ENCODE data around the gene VCL.
A peak's percentile ranks its signal among the peaks of the same experiment; 100 is the strongest.

Gene VCL

DNA sequence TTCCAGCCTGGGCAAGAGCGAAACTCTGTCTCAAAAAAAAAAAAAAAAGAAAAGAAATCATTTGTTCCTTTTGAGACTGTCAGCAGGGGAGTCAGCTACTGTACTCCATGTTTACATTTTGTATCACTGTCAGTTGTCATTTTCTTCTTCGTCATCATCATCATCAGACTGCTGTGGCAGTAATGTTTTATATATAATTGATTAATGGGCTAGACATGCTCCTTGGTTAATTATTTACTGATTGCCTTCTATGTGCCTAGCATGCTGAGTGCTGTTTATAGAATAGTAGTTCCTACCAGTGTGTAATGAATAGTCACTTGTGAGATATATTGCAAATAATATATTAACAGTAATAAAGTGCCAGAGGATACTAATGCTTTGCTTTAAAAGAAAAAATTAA, 50.5 kb downstream of the VCL start:
- Histone ChIP-seq H3K18ac (ENCODE audit: low read length) (no peak overlapping the region), H3K27me3 (ENCODE audit: insufficient read depth, low read length, poor library complexity) (no peaks in the 10 kb centered on the region), H2AK5ac (ENCODE audit: low read length) (no peak overlapping the region), H3K23ac (ENCODE audit: low read length) (no peak overlapping the region), H4K8ac (ENCODE audit: low read depth, low read length) (no peak overlapping the region), H3K4me1 (ENCODE audit: control insufficient read depth, low read depth, low read length) (no peaks in the 10 kb centered on the region), H2BK5ac (ENCODE audit: low read length) (no peak overlapping the region), H4K5ac (ENCODE audit: low read length) (no peak overlapping the region), H3K4me2 (ENCODE audit: low read length) (no peak overlapping the region), H3K4ac (ENCODE audit: low read depth, low read length) (no peak overlapping the region), H3K79me2 (ENCODE audit: control insufficient read depth, insufficient read depth, low read length) (peaks cover 36% of the 10 kb centered on the region), H3K9ac (ENCODE audit: low read length) (no peak overlapping the region), H2BK120ac (ENCODE audit: low read depth, low read length) (no peak overlapping the region), H3K36me3 (ENCODE audit: control insufficient read depth, insufficient read depth, low read length) (no peaks in the 10 kb centered on the region), H3K56ac (ENCODE audit: low read length) (no peak overlapping the region), H3K79me1 (ENCODE audit: low read length) (peaks cover 4% of the 10 kb centered on the region), H3K27ac (ENCODE audit: low read depth, low read length) (no peak overlapping the region), H2BK15ac (replicated peaks; ENCODE audit: low read depth) (no peak overlapping the region), H3K4me3 (ENCODE audit: low read length) (no peak overlapping the region)
- no peak for DNase-seq
- no CpG with 5 or more reads among the region's 2 CpGs for WGBS (ENCODE audit: extremely low coverage, insufficient coverage, low lambda C conversion rate)

- no peaks in the 10 kb centered on the region for H3K4me1 ChIP-seq (ENCODE audit: control insufficient read depth, low read depth, low read length)
- no peaks in the 10 kb centered on the region for H3K27me3 ChIP-seq (ENCODE audit: insufficient read depth, low read length, poor library complexity)
- no CpG with 5 or more reads among the region's 1 CpG for WGBS (ENCODE audit: extremely low coverage, insufficient coverage, low lambda C conversion rate)
- no peak overlapping the region for H3K4me2 ChIP-seq (ENCODE audit: low read length)
- H3K23ac ChIP-seq (ENCODE audit: low read length) = no peak overlapping the region
- H3K9ac ChIP-seq (ENCODE audit: low read length) = no peak overlapping the region
- H2BK120ac ChIP-seq (ENCODE audit: low read depth, low read length) = no peak overlapping the region
- no peak overlapping the region for H3K4ac ChIP-seq (ENCODE audit: low read depth, low read length)
- no peak overlapping the region for H4K5ac ChIP-seq (ENCODE audit: low read length)
- H3K27ac ChIP-seq (ENCODE audit: low read depth, low read length) = no peak overlapping the region
- H2AK5ac ChIP-seq (ENCODE audit: low read length) = no peak overlapping the region
- H4K8ac ChIP-seq (ENCODE audit: low read depth, low read length) = no peak overlapping the region
- no peak overlapping the region for H2BK15ac ChIP-seq (replicated peaks; ENCODE audit: low read depth)
- no peak overlapping the region for H2BK5ac ChIP-seq (ENCODE audit: low read length)
- H3K79me2 ChIP-seq (ENCODE audit: control insufficient read depth, insufficient read depth, low read length) = peaks cover 44% of the 10 kb centered on the region
- H3K18ac ChIP-seq (ENCODE audit: low read length) = no peak overlapping the region
- no peak overlapping the region for H3K4me3 ChIP-seq (ENCODE audit: low read length)
- no peak overlapping the region for H3K56ac ChIP-seq (ENCODE audit: low read length)
- H3K79me1 ChIP-seq (ENCODE audit: low read length) = peaks cover 4% of the 10 kb centered on the region
- no peaks in the 10 kb centered on the region for H3K36me3 ChIP-seq (ENCODE audit: control insufficient read depth, insufficient read depth, low read length)
- no peak for DNase-seq
These were observed 52.0 kb downstream of the VCL start for GRCh38 chr10:74049955-74050354.

DNA sequence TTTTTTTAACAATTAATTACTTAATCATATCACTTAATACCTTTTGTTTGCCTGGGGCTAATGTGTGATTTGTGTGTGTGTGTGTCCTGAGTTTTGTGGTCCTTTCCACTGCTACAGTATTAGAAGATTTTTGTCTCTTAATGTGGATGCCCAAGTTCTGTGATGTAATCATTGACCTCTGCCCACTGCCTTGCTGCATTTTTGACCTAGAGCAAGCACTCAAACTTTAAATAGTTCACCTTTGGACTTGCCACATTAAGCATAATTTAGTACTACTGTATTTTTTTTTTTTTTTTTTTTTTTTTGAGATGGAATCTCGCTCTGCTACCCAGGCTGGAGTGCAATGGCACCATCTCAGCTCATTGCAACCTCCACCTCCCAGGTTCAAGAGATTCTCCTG, 52.7 kb downstream of the VCL start:
- Histone ChIP-seq H3K56ac (ENCODE audit: low read length) (no peak overlapping the region), H3K36me3 (ENCODE audit: control insufficient read depth, insufficient read depth, low read length) (no peaks in the 10 kb centered on the region), H2AK5ac (ENCODE audit: low read length) (no peak overlapping the region), H3K18ac (ENCODE audit: low read length) (no peak overlapping the region), H3K79me2 (ENCODE audit: control insufficient read depth, insufficient read depth, low read length) (peaks cover 47% of the 10 kb centered on the region), H2BK15ac (replicated peaks; ENCODE audit: low read depth) (no peak overlapping the region), H3K79me1 (ENCODE audit: low read length) (peaks cover 4% of the 10 kb centered on the region), H2BK120ac (ENCODE audit: low read depth, low read length) (no peak overlapping the region), H4K5ac (ENCODE audit: low read length) (no peak overlapping the region), H3K4me3 (ENCODE audit: low read length) (no peak overlapping the region), H3K4me1 (ENCODE audit: control insufficient read depth, low read depth, low read length) (peaks cover under 1% of the 10 kb centered on the region), H3K27ac (ENCODE audit: low read depth, low read length) (no peak overlapping the region), H2BK5ac (ENCODE audit: low read length) (no peak overlapping the region), H3K4ac (ENCODE audit: low read depth, low read length) (no peak overlapping the region), H3K27me3 (ENCODE audit: insufficient read depth, low read length, poor library complexity) (no peaks in the 10 kb centered on the region), H3K9ac (ENCODE audit: low read length) (no peak overlapping the region), H3K4me2 (ENCODE audit: low read length) (no peak overlapping the region), H4K8ac (ENCODE audit: low read depth, low read length) (no peak overlapping the region), H3K23ac (ENCODE audit: low read length) (no peak overlapping the region)
- no peak for DNase-seq
- WGBS (ENCODE audit: extremely low coverage, insufficient coverage, low lambda C conversion rate) = no CpG with 5 or more reads among the region's 1 CpG

DNA sequence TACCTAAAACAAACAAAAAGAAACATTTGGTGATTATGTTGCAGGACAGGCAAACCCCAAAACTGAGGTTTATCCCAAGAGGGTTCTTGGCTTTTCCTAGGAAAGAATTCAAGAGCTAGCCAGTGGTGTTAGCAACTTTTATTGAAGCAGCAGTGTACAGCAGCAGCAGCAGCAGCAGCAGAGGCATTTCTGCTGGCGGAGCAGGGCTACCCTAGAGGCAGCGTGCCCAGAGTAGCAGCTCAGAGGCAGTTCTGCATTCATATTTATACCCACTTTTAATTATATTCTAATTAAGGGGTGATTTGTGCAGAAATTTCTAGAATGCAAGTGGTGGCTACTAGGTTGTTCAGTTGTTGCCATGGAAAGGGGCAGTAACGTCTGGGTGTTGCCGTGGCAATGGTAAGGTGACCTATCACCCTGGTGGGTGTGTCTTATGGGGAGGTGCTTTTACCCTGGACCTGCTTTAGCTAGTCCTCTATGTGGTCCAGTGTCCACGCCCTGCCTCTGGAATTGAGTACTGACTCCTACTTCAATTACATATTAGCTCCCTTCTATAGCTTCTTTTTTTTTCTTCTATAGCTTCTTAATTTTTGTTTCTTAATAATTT, 53.9 kb downstream of the VCL start:
- no CpG with 5 or more reads among the region's 5 CpGs for WGBS (ENCODE audit: extremely low coverage, insufficient coverage, low lambda C conversion rate)
- Histone ChIP-seq H3K27me3 (ENCODE audit: insufficient read depth, low read length, poor library complexity) (no peaks in the 10 kb centered on the region), H2BK5ac (ENCODE audit: low read length) (no peak overlapping the region), H2AK5ac (ENCODE audit: low read length) (no peak overlapping the region), H3K36me3 (ENCODE audit: control insufficient read depth, insufficient read depth, low read length) (no peaks in the 10 kb centered on the region), H3K79me2 (ENCODE audit: control insufficient read depth, insufficient read depth, low read length) (peaks cover 52% of the 10 kb centered on the region), H3K4me2 (ENCODE audit: low read length) (no peak overlapping the region), H2BK120ac (ENCODE audit: low read depth, low read length) (no peak overlapping the region), H3K4me3 (ENCODE audit: low read length) (no peak overlapping the region), H3K79me1 (ENCODE audit: low read length) (peaks cover 8% of the 10 kb centered on the region), H3K4ac (ENCODE audit: low read depth, low read length) (no peak overlapping the region), H4K5ac (ENCODE audit: low read length) (no peak overlapping the region), H3K4me1 (ENCODE audit: control insufficient read depth, low read depth, low read length) (peaks cover 2% of the 10 kb centered on the region), H3K27ac (ENCODE audit: low read depth, low read length) (no peak overlapping the region), H3K56ac (ENCODE audit: low read length) (no peak overlapping the region), H3K18ac (ENCODE audit: low read length) (no peak overlapping the region), H3K9ac (ENCODE audit: low read length) (no peak overlapping the region), H3K23ac (ENCODE audit: low read length) (no peak overlapping the region), H4K8ac (ENCODE audit: low read depth, low read length) (no peak overlapping the region), H2BK15ac (replicated peaks; ENCODE audit: low read depth) (no peak overlapping the region)
- peak; percentile 81 for DNase-seq

GRCh38 chr10:74052994-74053393, 55.1 kb downstream of the VCL start:
- H2BK120ac ChIP-seq (ENCODE audit: low read depth, low read length) = no peak overlapping the region
- H2AK5ac ChIP-seq (ENCODE audit: low read length) = no peak overlapping the region
- H3K4me1 ChIP-seq (ENCODE audit: control insufficient read depth, low read depth, low read length) = peaks cover 2% of the 10 kb centered on the region
- no peak overlapping the region for H4K8ac ChIP-seq (ENCODE audit: low read depth, low read length)
- DNase-seq = no peak
- no peak overlapping the region for H3K23ac ChIP-seq (ENCODE audit: low read length)
- no peak overlapping the region for H2BK5ac ChIP-seq (ENCODE audit: low read length)
- H4K5ac ChIP-seq (ENCODE audit: low read length) = no peak overlapping the region
- H3K27me3 ChIP-seq (ENCODE audit: insufficient read depth, low read length, poor library complexity) = no peaks in the 10 kb centered on the region
- peaks cover 52% of the 10 kb centered on the region for H3K79me2 ChIP-seq (ENCODE audit: control insufficient read depth, insufficient read depth, low read length)
- H3K9ac ChIP-seq (ENCODE audit: low read length) = no peak overlapping the region
- H3K36me3 ChIP-seq (ENCODE audit: control insufficient read depth, insufficient read depth, low read length) = no peaks in the 10 kb centered on the region
- no peak overlapping the region for H3K18ac ChIP-seq (ENCODE audit: low read length)
- H3K4ac ChIP-seq (ENCODE audit: low read depth, low read length) = no peak overlapping the region
- no peak overlapping the region for H3K4me3 ChIP-seq (ENCODE audit: low read length)
- H3K56ac ChIP-seq (ENCODE audit: low read length) = no peak overlapping the region
- WGBS (ENCODE audit: extremely low coverage, insufficient coverage, low lambda C conversion rate) = no CpG with 5 or more reads among the region's 1 CpG
- H3K4me2 ChIP-seq (ENCODE audit: low read length) = no peak overlapping the region
- peaks cover 8% of the 10 kb centered on the region for H3K79me1 ChIP-seq (ENCODE audit: low read length)
- H3K27ac ChIP-seq (ENCODE audit: low read depth, low read length) = no peak overlapping the region
- H2BK15ac ChIP-seq (replicated peaks; ENCODE audit: low read depth) = no peak overlapping the region

- no peak overlapping the region for H3K4ac ChIP-seq (ENCODE audit: low read depth, low read length)
- H3K27me3 ChIP-seq (ENCODE audit: insufficient read depth, low read length, poor library complexity) = no peaks in the 10 kb centered on the region
- H4K5ac ChIP-seq (ENCODE audit: low read length) = no peak overlapping the region
- DNase-seq = no peak
- no peak overlapping the region for H3K56ac ChIP-seq (ENCODE audit: low read length)
- H3K9ac ChIP-seq (ENCODE audit: low read length) = no peak overlapping the region
- peaks cover 58% of the 10 kb centered on the region for H3K79me2 ChIP-seq (ENCODE audit: control insufficient read depth, insufficient read depth, low read length)
- H3K79me1 ChIP-seq (ENCODE audit: low read length) = peaks cover 11% of the 10 kb centered on the region
- no peak overlapping the region for H3K4me2 ChIP-seq (ENCODE audit: low read length)
- no peak overlapping the region for H2BK120ac ChIP-seq (ENCODE audit: low read depth, low read length)
- H2BK5ac ChIP-seq (ENCODE audit: low read length) = no peak overlapping the region
- H3K18ac ChIP-seq (ENCODE audit: low read length) = no peak overlapping the region
- no CpG with 5 or more reads among the region's 4 CpGs for WGBS (ENCODE audit: extremely low coverage, insufficient coverage, low lambda C conversion rate)
- no peak overlapping the region for H4K8ac ChIP-seq (ENCODE audit: low read depth, low read length)
- no peak overlapping the region for H3K23ac ChIP-seq (ENCODE audit: low read length)
- H3K27ac ChIP-seq (ENCODE audit: low read depth, low read length) = no peak overlapping the region
- H2BK15ac ChIP-seq (replicated peaks; ENCODE audit: low read depth) = no peak overlapping the region
- H3K36me3 ChIP-seq (ENCODE audit: control insufficient read depth, insufficient read depth, low read length) = no peaks in the 10 kb centered on the region
- no peak overlapping the region for H3K4me3 ChIP-seq (ENCODE audit: low read length)
- peaks cover 2% of the 10 kb centered on the region for H3K4me1 ChIP-seq (ENCODE audit: control insufficient read depth, low read depth, low read length)
- no peak overlapping the region for H2AK5ac ChIP-seq (ENCODE audit: low read length)
These were observed 57.6 kb downstream of the VCL start for GRCh38 chr10:74055383-74056049.

All from mesendoderm (in vitro differentiated cells).